Smooth muscle cell (in vitro differentiated cells): ENCODE results near the gene FOXP1. TPM values are rescaled to one million over a fixed set of nuclear protein-coding genes. Genes with fewer than 3 reads are reported as not detected.
A peak's percentile ranks its signal among the peaks of the same experiment; 100 is the strongest.

Source experiments
- DNase-seq: peaks from one replicate; lab custom pipeline; 2025; ENCODE audit not compliant: unreplicated experiment; lab: John Stamatoyannopoulos, UW
- H2AFZ ChIP-seq: fragments of 200-600 bp; sonication (generic); 2 replicates; pipeline ENCODE4 v1.6.0; 2016; ENCODE audit warnings: antibody characterized with exemption, low read depth, mild to moderate bottlenecking
- H3F3A ChIP-seq: fragments of 200-600 bp; sonication (generic); 2 replicates; pipeline ENCODE4 v1.6.0; 2017; ENCODE audit warnings: antibody characterized with exemption, low read depth
- H3K27ac ChIP-seq: fragments of 200-600 bp; sonication (generic); 2 replicates; pipeline ENCODE4 v1.5.1; 2016; ENCODE audit warnings: low read depth, mild to moderate bottlenecking
- H3K27me3 ChIP-seq: fragments of 200-600 bp; sonication (generic); 2 replicates; pipeline ENCODE4 v1.6.1; 2016; ENCODE audit warnings: low read depth, mild to moderate bottlenecking
- H3K36me3 ChIP-seq: fragments of 200-600 bp; sonication (generic); 2 replicates; pipeline ENCODE4 v1.5.1; 2016; ENCODE audit warnings: low read depth
- H3K4me1 ChIP-seq: fragments of 200-600 bp; sonication (generic); 2 replicates; pipeline ENCODE4 v1.5.1; 2016; ENCODE audit warnings: low read depth
- H3K4me2 ChIP-seq: fragments of 200-600 bp; sonication (generic); 2 replicates; pipeline ENCODE4 v1.6.0; 2016; ENCODE audit warnings: mild to moderate bottlenecking
- H3K4me3 ChIP-seq: fragments of 200-600 bp; sonication (generic); 2 replicates; pipeline ENCODE4 v1.5.1; 2016; ENCODE audit warnings: mild to moderate bottlenecking
- H3K79me2 ChIP-seq: fragments of 200-600 bp; sonication (generic); 2 replicates; pipeline ENCODE4 v1.6.0; 2016; ENCODE audit warnings: low read depth, mild to moderate bottlenecking
- H3K9ac ChIP-seq: fragments of 200-600 bp; sonication (generic); 2 replicates; pipeline ENCODE4 v1.6.0; 2016; ENCODE audit warnings: low read depth
- H3K9me3 ChIP-seq: fragments of 200-600 bp; sonication (generic); replicated peaks from 2 replicates; pipeline ENCODE4 v1.5.1; 2016; ENCODE audit warnings: low read depth
- H4K20me1 ChIP-seq: fragments of 200-600 bp; sonication (generic); 2 replicates; pipeline ENCODE4 v1.6.0; 2016; ENCODE audit warnings: low read depth
- CTCF ChIP-seq: fragments of 200-600 bp; sonication (generic); IDR thresholded peaks from 2 replicates; pipeline ENCODE4 v1.5.1; 2017; ENCODE audit warnings: borderline replicate concordance, mild to moderate bottlenecking, antibody characterized with exemption; ENCODE audit not compliant: insufficient read depth, poor library complexity, severe bottlenecking
- WGBS: methylation state at CpG from one replicate; pipeline ENCODE4 v1.1.7; 2016; ENCODE audit warnings: low lambda C conversion rate; 5-methylcytosine and 5-hydroxymethylcytosine counted together
- polyA plus RNA-seq: library from polyadenylated mRNA; unstranded; fragments of >200 nt; fragmentation: Nextera tagmentation; extraction: Ambion mirVana; gene quantifications from 2 replicates; pipeline ENCODE4 v1.2.1, GENCODE V29; 2016
- total RNA-seq: library from RNA; depleted of rRNA; stranded (reverse); fragments of >200 nt; gene quantifications from 2 replicates; pipeline ENCODE4 v1.2.3, GENCODE V29; 2014

FOXP1 gene
- total and polyA plus RNA-seq, 2 experiments from 2014 or later = 40.9 to 68.0 TPM

DNA sequence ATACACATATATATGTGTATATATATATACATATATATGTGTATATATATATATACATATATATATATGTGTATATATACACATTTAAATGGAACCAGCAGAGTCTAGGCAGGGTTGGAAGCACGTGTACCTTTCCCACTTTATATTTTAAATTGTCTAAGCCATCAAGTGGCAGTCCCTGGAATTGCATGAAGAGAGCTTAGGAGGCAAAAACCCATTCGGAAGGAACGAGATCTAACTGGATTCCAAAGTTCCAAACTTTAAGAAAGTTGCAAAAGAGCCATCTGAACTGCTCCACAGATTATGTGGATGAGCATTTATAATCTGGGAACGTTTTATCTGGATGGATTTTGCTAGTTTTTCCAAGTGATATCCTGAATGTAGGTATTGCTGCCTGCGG lies 186.5 kb downstream of the FOXP1 start:
- no peak for DNase-seq
- Histone ChIP-seq H3K4me3 (no peak overlapping the region), H3K36me3 (no peaks in the 10 kb centered on the region), H3K9ac (no peak overlapping the region), H3K27ac (peak overlapping the region; percentile 33), H2AFZ (no peak overlapping the region), H4K20me1 (no peaks in the 10 kb centered on the region), H3K79me2 (peaks cover 15% of the 10 kb centered on the region), H3F3A (no peaks in the 10 kb centered on the region), H3K27me3 (no peaks in the 10 kb centered on the region), H3K4me1 (peaks cover 10% of the 10 kb centered on the region), H3K4me2 (peak overlapping the region; percentile 71), H3K9me3 (no peaks in the 10 kb centered on the region)
- peak; percentile 46 for TF ChIP-seq CTCF
- WGBS = 37% methylated on average over 5 of the region's 5 CpGs

DNA sequence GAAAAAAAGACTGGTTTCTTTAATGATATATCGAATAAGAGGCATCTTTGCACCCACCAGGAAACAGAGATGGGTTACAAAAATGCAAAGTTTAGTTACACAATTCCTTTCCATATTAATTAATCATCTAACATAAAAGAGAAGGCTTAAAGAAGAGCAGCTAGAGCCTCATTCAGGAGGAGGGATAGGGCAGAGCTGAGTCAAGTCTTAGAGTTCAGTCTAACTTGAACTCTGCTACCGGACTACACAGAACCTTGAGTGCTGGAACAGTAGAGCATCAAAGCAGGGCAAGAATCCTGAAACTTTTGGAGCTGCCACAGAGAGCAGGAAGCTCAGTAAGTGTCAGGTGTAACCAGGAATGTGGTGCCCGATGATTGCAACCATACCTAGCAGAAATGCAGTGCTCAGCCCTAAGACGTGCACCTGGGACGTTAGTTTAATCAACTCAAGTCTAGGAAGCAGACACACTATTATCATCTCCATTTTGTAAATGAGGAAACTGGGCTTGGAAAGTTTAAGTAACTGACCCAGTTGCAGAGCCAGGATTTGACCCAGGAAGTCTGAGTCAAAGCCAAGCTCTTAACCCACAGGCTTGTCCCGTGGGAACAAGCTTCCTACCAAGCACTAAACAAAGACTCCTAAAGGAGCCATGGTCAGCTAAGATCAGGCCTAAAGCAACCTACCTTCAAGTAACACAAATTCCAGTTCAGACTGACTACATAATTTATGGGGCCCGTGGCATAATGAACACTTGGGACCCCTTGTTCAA lies 187.4 kb downstream of the FOXP1 start:
- no peaks in the 10 kb centered on the region for H4K20me1 ChIP-seq
- WGBS = 79% methylated on average over 7 of the region's 7 CpGs

DNA sequence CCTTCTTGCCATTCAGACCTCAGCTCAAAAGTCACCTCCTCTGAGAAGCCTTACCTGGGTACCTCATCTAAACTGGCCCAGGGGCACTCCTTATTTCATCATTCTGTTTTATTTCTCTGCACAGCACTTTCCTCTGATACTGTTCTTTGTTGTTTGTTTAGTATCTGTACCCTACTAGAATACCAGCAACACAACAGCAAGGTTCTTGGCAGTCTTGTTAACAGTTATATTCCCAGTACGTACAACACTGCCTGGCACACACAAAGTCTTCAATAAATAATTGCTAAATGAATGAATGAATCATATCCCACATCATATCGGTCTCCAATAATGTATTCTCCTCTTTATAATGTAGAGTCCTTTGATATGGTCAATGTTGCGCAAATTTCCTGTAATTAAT lies 188.1 kb downstream of the FOXP1 start:
- Histone ChIP-seq H2AFZ (no peak overlapping the region), H4K20me1 (no peaks in the 10 kb centered on the region), H3F3A (no peaks in the 10 kb centered on the region), H3K79me2 (peaks cover 9% of the 10 kb centered on the region), H3K27ac (no peak overlapping the region), H3K27me3 (no peaks in the 10 kb centered on the region), H3K36me3 (no peaks in the 10 kb centered on the region), H3K4me3 (no peak overlapping the region), H3K9ac (no peak overlapping the region), H3K4me2 (no peak overlapping the region), H3K4me1 (peaks cover 14% of the 10 kb centered on the region), H3K9me3 (no peaks in the 10 kb centered on the region)
- TF ChIP-seq CTCF = no peak
- DNase-seq = no peak
- WGBS = 93% methylated on average over 3 of the region's 3 CpGs

More for the DNA sequence above, 187.4 kb downstream of the FOXP1 start:
- Histone ChIP-seq H3K27ac (peak overlapping the region; percentile 32), H3F3A (no peaks in the 10 kb centered on the region), H3K27me3 (no peaks in the 10 kb centered on the region), H3K79me2 (peaks cover 14% of the 10 kb centered on the region), H2AFZ (no peak overlapping the region), H3K9me3 (no peaks in the 10 kb centered on the region), H3K4me1 (peaks cover 10% of the 10 kb centered on the region), H3K4me3 (no peak overlapping the region), H3K36me3 (no peaks in the 10 kb centered on the region), H3K4me2 (no peak overlapping the region), H3K9ac (no peak overlapping the region)
- no peak for TF ChIP-seq CTCF
- DNase-seq = no peak

DNA sequence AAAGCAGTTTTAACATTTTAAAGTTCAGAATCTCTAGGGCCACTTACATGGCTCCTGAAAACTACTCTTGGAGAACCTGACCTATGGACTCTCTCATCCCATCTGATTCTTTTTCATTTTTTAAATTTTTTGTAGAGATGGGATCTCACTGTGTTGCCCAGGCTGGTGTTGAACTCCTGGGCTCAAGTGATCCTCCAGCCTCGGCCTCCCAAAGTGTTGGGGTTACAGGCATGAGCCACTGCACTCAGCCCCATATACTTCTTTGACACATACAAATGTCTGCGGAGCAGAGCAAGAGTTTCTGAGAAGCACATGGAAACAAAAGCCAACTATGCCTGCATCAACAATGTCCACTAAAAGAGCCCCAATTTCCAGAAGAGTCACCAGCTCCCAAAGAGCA lies 189.8 kb downstream of the FOXP1 start:
- WGBS = 98% methylated on average over 2 of the region's 2 CpGs
- DNase-seq = no peak

More for the DNA sequence above, 189.8 kb downstream of the FOXP1 start:
- no peak for TF ChIP-seq CTCF
- no peak overlapping the region for H3K4me2 ChIP-seq
- H3K36me3 ChIP-seq = no peaks in the 10 kb centered on the region
- H3K4me3 ChIP-seq = no peak overlapping the region
- H2AFZ ChIP-seq = no peak overlapping the region
- no peaks in the 10 kb centered on the region for H4K20me1 ChIP-seq
- no peaks in the 10 kb centered on the region for H3F3A ChIP-seq
- no peaks in the 10 kb centered on the region for H3K27me3 ChIP-seq
- H3K9me3 ChIP-seq = no peaks in the 10 kb centered on the region
- no peak overlapping the region for H3K27ac ChIP-seq
- H3K79me2 ChIP-seq = peaks cover 5% of the 10 kb centered on the region
- peaks cover 21% of the 10 kb centered on the region for H3K4me1 ChIP-seq
- no peak overlapping the region for H3K9ac ChIP-seq
